MV-4-11 (cell line): ENCODE measurements around the gene CTNNA1.

Experiments
- DNase-seq: peaks from one replicate; lab custom pipeline; 2025; lab: John Stamatoyannopoulos, UW

Gene CTNNA1

GRCh38 chr5:138967791-138968448 lies 214.7 kb downstream of the CTNNA1 start:
- DNase-seq, result no peak

- no peak for DNase-seq
Measured at GRCh38 chr5:138968601-138969000, 215.4 kb downstream of the CTNNA1 start.

- DNase-seq, result no peak
Measured at GRCh38 chr5:138969323-138970002, 216.2 kb downstream of the CTNNA1 start.

GRCh38 chr5:138972230-138972629 lies 219.0 kb downstream of the CTNNA1 start:
- no peak for DNase-seq

- DNase-seq, result no peak
Measured at GRCh38 chr5:138972836-138973235, 219.6 kb downstream of the CTNNA1 start.

- no peak for DNase-seq
Measured at GRCh38 chr5:138974227-138975063, 221.2 kb downstream of the CTNNA1 start.

- peak; percentile 84 for DNase-seq
Measured at GRCh38 chr5:138975098-138975847, 222.0 kb downstream of the CTNNA1 start.

- DNase-seq, result no peak
Measured at GRCh38 chr5:138978080-138978479, 224.9 kb downstream of the CTNNA1 start.

- DNase-seq, result no peak
Measured at GRCh38 chr5:138978581-138978980, 225.4 kb downstream of the CTNNA1 start.

- DNase-seq, result no peak
Measured at GRCh38 chr5:138979684-138980280, 226.6 kb downstream of the CTNNA1 start.

- DNase-seq, result no peak
Measured at GRCh38 chr5:138980441-138980840, 227.2 kb downstream of the CTNNA1 start.

- no peak for DNase-seq
Measured at GRCh38 chr5:138981131-138981530, 227.9 kb downstream of the CTNNA1 start.

GRCh38 chr5:138981586-138981985 lies 228.4 kb downstream of the CTNNA1 start:
- DNase-seq, result no peak

GRCh38 chr5:138983984-138984383 lies 230.8 kb downstream of the CTNNA1 start:
- no peak for DNase-seq
